GM21515 (cell line): ENCODE results near the gene ERICH3.

Source experiments
- ATAC-seq: cut with Tn5 transposase; IDR thresholded peaks from one replicate; pipeline ENCODE4 v1.9.1; 2021; ENCODE audit not compliant: unreplicated experiment

The ERICH3 gene

GRCh38 chr1:74522148-74522547 is 151.4 kb downstream of the ERICH3 start:
- no peak for ATAC-seq
